ENCODE results near the gene NRARP. TPM values are rescaled to one million over a fixed set of nuclear protein-coding genes. Genes with fewer than 3 reads are reported as not detected.

NRARP gene
- total RNA-seq, 1 donor from 2014 or later = 18.7 TPM

DNA sequence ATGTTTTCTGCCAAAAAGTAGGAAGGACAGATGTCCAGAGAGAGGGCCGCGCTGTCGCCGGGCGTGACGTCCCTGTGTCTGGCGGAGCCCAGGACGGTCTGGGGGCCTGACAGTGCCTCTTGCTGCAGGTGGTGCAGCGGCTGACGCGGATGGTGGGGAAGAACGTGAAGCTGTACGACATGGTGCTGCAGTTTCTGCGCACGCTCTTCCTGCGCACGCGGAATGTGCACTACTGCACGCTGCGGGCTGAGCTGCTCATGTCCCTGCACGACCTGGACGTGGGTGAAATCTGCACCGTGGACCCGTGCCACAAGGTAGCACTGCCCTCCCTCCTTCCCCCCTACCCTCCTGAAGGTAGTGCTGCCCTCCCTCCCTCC, 39.2 kb downstream of the NRARP start:
- DNase-seq (ENCODE audit: low read depth in 2 of 2) = no peak

DNA sequence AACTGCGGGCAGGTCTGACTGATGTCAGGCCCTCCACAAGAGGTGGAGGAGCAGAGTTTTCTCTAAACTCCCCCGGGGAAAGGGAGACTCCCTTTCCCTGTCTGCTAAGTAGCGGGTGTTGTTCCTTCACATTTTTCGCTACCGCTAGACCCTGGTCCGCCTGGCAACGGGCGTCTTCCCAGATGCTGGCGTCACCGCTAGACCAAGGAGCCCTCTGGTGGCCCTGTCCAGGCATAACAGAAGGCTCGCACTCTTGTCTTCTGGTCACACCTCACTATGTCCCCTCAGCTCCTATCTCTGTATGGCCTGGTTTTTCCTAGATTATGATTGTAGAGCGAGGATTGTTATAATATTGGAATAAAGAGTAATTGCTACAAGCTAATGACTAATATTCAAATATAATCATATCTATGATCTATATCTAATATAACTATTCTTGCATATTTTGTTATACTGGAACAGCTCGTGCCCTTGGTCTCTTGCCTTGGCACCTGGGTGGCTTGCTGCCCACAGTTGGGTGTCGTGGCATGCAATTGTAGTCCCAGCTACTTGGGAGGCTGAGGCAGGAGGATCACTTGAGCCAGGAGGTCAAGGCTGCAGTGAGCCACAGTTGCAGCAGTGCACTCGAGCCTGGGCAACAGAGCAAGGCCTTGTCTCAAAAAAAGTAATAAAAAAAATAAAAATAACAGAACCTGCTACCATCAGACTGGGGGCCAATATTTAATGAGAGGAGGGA, 39.7 kb downstream of the NRARP start:
- peak in 1 of 2 donors; percentile 52 for DNase-seq (ENCODE audit: low read depth in 2 of 2)

DNA sequence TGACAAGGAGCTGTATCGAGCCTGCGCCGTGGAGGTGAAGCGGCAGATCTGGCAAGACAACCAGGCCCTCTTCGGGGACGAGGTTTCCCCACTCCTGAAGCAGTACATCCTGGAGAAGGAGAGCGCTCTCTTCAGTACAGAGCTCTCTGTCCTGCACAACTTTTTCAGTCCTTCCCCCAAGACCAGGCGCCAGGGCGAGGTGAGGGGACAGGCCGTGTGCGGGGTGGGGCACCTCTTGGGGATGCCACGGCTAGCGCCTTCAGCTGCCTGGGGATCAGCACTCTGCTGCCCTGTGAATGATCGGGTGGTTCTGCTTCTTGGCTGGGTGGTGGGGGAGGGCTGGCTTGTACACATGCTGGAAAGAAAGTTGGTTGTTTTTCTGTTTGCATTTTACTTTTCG, 45.2 kb downstream of the NRARP start:
- no peak for DNase-seq (ENCODE audit: low read depth in 2 of 2)

DNA sequence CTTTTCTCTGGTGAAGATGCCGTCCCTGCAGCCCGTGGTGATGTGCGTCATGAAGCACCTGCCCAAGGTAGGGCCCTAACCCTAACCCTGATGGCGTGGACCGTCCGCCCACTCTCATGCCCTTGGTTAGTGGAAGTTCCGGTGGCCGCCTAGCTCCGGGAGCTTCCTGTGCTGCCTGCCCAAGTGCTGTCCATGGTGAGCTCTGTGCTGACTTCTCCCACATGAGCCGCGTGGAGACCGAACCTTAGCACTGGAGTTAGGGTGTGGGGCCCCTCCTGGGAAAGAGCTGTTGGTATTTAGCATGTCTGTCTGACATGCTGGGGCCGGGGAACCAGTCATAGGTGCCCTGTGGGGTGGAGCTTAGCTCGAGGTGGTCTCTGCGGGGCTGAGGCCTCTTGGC, 45.7 kb downstream of the NRARP start:
- DNase-seq (ENCODE audit: low read depth in 2 of 2) = no peak

DNA sequence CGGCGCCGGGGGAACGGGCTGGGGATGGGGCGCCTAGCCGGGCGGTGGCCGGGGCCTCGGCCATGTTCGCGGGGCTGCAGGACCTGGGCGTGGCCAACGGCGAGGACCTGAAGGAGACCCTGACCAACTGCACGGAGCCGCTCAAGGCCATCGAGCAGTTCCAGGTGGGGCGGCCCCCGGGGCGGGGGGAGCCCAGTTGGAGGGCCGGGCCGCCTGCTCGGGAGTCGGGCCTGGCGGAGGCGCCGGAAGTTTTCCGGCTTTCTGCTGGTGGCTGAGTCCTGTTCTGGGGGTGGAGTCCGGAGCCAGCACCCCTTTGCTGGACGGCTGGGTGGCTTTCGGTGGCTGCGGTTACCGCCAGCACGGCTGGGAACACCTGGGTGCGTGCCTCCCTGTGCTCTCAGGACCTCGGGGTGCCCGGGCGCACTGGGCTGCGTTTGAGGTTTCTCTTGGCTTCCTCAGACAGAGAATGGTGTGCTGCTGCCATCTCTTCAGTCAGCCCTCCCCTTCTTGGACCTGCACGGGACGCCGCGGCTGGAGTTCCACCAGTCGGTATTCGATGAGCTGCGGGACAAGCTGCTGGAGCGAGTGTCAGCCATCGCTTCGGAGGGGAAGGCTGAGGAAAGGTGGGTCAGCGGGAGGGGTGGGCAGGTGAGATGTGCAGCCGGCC, 46.5 kb downstream of the NRARP start:
- peak; percentile 27 to 48 for DNase-seq (ENCODE audit: low read depth in 2 of 2)

DNA sequence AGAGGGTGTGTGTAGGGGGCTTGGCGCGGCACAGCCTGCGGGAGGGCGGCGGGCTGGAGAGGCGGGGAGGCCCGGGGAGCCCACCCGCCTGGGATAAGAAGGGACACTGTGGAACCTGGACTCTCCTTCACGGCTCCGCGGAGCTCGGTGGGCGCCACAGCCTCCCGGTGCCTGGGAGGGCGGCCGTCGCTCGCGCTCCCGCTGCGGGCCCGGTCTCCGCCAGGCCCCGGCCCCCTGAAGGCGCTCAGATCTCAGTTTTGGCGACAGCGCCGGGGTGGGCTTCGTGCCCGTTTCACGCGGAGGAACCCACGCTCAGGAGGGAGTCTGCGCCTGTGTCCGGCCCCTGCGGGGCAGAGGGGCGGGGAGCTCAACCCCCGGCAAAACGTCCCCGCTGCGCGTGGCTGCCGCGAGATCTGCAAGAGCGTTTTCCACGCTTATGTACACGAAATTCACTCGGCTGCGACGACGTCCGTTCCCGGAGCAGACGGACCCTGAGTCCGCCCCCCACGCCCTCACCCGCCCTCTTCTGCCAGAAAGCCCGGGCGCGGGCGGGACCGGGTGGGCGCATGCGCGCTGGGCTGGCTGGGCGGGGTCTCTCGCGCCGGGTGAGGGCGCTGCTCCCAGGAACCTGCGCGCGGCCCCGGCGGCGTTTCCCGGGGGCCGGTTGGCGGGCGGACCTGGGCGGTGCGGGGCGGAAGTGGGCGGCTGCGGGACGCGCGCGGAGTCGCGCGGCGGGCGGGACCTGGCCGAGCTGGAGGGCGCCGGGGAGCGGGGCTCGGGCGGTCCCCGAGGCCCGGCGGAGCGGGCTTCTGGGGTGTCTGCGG, 47.2 kb downstream of the NRARP start, which contains the start of gene NELFB:
Gene NELFB, plus strand, starts transcription at position 704 of the 824 bp plus-strand sequence.
- peak; percentile 79 to 84 for DNase-seq (ENCODE audit: low read depth in 2 of 2)

DNA sequence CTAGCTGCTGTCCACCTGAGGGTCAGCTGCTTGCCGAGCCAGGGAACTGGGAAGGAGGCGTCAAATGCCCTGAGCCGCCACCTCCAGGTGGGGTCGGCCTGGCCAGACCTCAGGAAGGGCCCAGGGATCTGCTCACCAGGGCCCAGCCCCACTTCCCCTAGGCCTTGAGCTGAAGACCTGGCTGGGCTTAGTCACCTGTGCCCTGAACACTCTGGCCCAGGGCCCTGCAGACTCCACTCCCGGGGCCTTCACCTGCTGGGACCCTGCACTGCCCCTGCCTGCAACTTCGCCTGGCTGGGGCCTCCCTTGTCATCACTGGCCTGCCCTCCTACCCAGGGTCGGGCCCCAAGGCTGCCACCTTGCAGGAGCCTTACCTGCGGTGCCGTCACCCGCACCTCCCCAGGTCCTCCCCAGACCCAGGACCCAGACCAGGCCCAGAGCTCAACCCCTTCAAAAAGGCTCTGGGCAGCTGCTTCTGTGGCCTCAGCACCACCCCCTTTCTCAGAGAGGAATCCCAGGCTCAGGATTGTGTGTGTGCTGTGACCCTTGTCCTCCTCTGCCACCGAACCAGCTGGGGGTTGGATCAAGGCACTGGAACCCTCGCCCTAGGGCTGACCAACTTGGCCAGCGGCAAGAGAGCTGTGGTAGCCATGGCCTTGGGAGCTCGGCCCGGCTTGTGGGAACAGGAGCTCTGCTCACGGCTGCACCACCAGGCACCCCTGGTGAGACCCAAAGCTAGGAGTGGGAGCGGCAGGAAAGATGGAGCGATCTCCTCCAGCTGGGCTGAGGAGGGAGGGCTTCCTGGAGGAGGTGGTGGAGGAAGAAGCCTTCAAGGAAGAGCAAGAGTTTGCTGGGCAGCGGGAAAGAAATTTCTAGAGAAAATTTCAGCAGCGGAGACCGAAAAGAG, 48.1 kb downstream of the NRARP start:
- DNase-seq (ENCODE audit: low read depth in 2 of 2) = no peak

DNA sequence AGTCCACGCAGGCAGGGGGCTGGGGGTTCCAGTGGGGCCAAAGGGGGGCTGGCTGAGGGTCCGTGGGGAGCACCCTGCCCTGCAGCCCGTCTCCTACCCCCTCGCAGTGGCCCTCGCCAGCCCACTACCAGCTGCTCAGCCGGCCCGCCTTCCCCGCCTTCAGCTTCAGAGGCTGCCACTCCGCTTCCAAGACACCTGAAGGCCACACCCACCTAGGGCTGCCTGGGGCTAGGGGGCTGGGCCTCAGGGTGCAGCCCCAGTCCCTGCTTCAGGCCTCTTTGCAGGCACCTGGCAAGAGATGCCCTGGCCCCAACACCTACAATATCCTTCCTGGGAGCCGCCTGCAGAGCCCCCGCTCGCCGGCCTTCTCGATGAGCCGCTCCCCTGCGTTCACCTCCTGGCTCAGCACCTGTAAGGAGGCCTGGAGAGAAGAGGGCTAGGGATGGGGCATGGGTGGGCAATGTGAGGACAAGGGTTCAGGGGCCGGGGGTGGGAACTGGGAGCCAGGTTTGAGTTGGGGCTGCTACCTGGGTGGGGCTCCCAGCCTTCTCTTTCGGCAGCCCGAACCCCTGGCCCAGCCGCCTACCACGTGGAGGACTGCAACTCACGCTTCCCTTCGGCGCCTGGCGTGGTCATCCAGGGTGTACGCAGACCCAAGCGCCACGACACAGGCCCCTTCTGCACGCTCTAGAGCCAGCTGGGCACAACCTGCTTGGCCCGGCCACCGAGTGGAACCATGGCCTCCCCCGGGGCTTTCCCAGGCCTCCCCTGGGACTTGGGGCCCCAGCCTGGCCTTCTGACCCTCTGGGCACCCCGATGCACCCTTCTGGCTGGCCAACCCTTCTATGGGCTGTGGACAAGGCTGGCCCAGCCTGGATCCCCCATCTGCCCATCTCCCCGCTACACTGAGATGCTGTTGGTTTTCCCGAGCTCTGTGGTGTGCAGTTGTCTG, 49.2 kb downstream of the NRARP start:
- no peak for DNase-seq (ENCODE audit: low read depth in 2 of 2)

DNA sequence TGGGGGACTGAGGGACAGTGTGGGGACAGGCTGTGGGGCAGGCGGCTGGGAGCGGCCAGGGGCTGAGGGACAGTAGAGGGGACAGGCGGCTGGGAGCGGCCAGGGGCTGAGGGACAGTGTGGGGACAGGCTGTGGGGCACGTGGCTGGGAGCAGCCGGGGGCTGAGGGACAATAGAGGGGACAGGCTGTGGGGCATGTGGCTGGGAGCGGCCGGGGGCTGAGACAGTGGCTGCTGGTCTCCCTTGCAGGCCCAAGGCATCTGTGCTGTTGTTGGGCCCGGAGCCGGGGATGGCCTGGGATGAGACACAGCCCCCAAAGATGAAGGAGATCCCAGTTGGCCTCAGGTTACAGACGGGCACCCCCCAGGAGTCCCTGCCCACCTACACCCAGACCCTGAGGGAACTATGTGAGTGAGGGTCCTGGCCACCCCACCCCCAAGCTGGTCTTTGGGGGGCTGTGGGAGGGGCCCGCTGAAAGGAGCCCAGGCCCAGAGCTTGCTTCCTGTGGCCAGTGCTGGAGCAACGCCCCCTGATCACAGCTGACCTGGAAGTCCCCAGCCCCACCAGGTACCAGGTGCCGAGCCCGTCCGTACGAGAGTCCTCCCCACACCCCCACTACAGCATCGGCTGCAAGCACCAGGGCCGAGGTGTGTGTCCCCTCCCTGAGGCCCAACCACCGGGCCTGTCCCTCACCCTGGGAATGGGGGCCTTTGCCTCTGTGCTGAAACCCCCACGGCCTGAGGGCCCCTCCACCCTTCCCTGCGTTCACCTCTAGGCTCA, 50.4 kb downstream of the NRARP start:
- no peak for DNase-seq (ENCODE audit: low read depth in 2 of 2)

DNA sequence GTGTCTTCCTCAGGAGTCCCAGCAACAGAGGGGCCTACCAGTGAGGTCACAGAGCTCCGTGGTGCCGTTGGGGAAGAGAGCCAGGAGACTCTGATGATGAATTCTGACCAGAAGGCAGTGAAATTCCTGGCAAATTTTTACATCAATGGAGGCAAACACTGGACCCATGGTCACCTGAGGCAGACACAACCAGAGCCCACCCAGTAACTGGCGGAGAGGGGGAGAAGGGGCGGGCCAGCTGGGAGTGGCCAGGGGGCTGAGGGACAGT, 50.9 kb downstream of the NRARP start, which contains the start of gene STPG3:
Gene STPG3, plus strand, starts transcription at position 93 of the 268 bp plus-strand sequence. Its CDS starts 1 bp downstream, at position 94.
- DNase-seq (ENCODE audit: low read depth in 2 of 2) = no peak

DNA sequence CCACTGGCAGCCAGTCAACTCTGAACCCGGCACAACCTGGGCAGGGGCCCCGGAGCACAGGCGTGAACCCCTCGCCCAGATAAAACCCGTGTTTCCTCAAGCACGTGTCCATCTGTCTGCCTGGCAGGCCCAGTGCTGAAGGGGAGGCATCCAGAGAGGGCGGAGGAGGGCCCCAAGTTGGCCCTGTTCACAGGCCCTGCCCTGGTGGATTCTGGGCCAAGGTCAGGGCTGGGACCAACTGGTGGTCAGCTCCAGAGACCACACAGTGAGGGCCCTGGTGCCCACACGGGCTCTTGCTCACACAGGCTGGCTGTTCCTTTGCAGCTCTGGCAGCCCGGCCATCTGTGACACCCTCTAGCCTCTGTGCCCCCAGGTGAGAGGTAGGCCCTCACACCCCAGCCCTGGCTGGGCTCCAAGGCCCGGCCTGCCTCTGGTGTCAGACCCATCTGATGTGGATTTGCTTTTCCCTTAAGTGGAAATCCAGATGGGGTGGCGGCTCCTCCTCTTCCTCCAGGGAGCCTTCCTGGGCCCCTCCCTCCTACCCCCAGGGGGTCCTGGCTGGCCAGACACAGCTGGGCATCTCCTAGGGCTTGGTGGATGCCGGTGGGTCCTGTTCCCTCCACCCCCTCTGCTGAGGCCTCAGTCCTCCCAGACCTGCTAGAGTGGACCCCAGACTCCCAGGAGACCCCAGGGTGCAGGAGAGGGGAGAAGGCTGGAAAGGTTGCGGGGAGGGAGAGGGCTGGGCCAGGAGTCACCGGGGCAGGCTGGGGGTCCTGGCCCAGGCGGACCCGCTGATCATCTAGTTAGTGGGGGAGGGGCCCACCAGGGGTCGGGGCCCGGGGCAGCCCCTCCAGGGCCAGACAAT, 51.5 kb downstream of the NRARP start:
- no peak for DNase-seq (ENCODE audit: low read depth in 2 of 2)

Other genes starting within 250 kb of the NRARP start
- not detected in 2 replicates for gene ENTPD2, start 248.2 kb downstream of the NRARP start, total RNA-seq
- gene SAPCD2, start 231.7 kb downstream of the NRARP start, total RNA-seq = 1.4 and 5.9 TPM in 2 replicates
- gene UAP1L1, start 224.8 kb downstream of the NRARP start, total RNA-seq = 13.1 and 16.9 TPM in 2 replicates
- 38.3 and 43.4 TPM in 2 replicates for gene MAN1B1, start 215.3 kb downstream of the NRARP start, total RNA-seq
- 63.2 and 117 TPM in 2 replicates for gene DPP7, start 187.5 kb downstream of the NRARP start, total RNA-seq
- gene GRIN1, start 163.1 kb downstream of the NRARP start, total RNA-seq = under 0.01 and 0.22 TPM in 2 replicates
- gene LRRC26, start 132.2 kb downstream of the NRARP start, total RNA-seq = not detected in 2 replicates
- gene TMEM210, start 130.2 kb downstream of the NRARP start, total RNA-seq = not detected in 2 replicates
- 13.7 and 16.9 TPM in 2 replicates for gene ANAPC2, start 113.7 kb downstream of the NRARP start, total RNA-seq
- 85.4 and 97.4 TPM in 2 replicates for gene SSNA1, start 113.6 kb downstream of the NRARP start, total RNA-seq
- 2.6 TPM in 2 replicates for gene TPRN, start 101.5 kb downstream of the NRARP start, total RNA-seq
- gene TMEM203, start 96.6 kb downstream of the NRARP start, total RNA-seq = 19.6 and 26.0 TPM in 2 replicates
- gene NDOR1, start 96.6 kb downstream of the NRARP start, total RNA-seq = 2.2 and 2.4 TPM in 2 replicates
- 0.22 TPM in 1 of 2 replicates, not detected in the other for gene RNF208, start 80.0 kb downstream of the NRARP start, total RNA-seq
- under 0.01 and 0.20 TPM in 2 replicates for gene CYSRT1, start 77.1 kb downstream of the NRARP start, total RNA-seq
- under 0.01 TPM in 1 of 2 replicates, not detected in the other for gene RNF224, start 74.8 kb downstream of the NRARP start, total RNA-seq
- gene SLC34A3, start 71.4 kb downstream of the NRARP start, total RNA-seq = not detected in 2 replicates
- 103 and 110 TPM in 2 replicates for gene TUBB4B, start 61.0 kb downstream of the NRARP start, total RNA-seq
- not detected in 2 replicates for gene STPG3, start 51.0 kb downstream of the NRARP start, total RNA-seq
- 42.9 and 43.7 TPM in 2 replicates for gene NELFB, start 46.9 kb downstream of the NRARP start, total RNA-seq
- gene TOR4A, start 24.5 kb downstream of the NRARP start, total RNA-seq = 21.4 and 21.8 TPM in 2 replicates
- 7.8 and 18.7 TPM in 2 replicates for gene EXD3, start 120.9 kb upstream of the NRARP start, total RNA-seq
- gene NOXA1, start 121.1 kb upstream of the NRARP start, total RNA-seq = 0.87 and 2.0 TPM in 2 replicates
- under 0.01 and 0.20 TPM in 2 replicates for gene ENTPD8, start 139.1 kb upstream of the NRARP start, total RNA-seq
- 11.6 and 15.3 TPM in 2 replicates for gene NSMF, start 157.1 kb upstream of the NRARP start, total RNA-seq
- 0.44 and 0.79 TPM in 2 replicates for gene PNPLA7, start 248.1 kb upstream of the NRARP start, total RNA-seq
- gene MRPL41, start 249.6 kb upstream of the NRARP start, total RNA-seq = 48.4 and 72.4 TPM in 2 replicates

Measured in lung microvascular endothelial cell (primary cell).